GM21381 (cell line): Measurements from ENCODE around the gene KDM4C.

Source experiments
- ATAC-seq: cut with Tn5 transposase; IDR thresholded peaks from one replicate; pipeline ENCODE4 v1.9.1; 2021; ENCODE audit warnings: mild to moderate bottlenecking, moderate library complexity; ENCODE audit not compliant: unreplicated experiment

Gene KDM4C

GRCh38 chr9:7186175-7186574, 428.4 kb downstream of the KDM4C start:
- no peak for ATAC-seq

DNA sequence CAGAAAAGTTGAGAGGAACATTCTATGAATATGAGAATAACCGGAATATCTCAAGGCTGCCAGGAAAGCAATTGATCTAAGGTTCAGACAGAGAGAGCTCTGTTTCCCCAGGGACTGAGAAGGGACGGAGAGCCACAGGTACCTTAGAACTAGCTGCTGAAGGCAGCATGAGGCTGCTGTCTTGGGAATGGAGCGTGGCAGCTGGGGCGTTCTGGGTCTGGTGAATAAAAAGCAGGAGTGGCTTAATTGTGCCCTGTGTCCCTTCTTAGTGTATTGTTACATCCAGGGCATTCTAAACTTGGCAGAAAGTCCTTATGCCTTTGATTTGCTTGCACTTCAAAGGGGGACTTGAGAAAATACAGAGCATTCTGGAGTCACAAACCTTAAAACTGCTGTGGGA, 434.5 kb downstream of the KDM4C start:
- no peak for ATAC-seq

DNA sequence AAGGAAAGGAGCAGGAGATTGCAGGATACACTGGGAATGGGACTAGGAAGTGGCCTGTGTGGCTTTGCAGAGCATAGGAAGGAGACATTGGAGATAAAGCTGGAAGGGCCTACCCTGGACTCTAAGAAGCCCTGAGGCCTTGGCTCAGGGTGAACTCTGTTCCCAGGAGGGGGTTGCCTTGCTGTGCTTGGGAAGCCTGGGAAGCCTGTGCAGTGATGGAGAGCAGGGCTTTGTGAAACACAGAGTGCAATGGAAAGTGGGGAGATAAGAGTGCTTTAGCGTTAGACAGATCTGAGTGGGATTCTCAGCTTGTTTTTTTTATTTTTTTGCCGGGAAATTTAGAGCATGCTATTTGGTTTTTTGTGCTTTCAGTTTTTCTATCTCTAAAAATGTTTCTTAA, 437.8 kb downstream of the KDM4C start:
- no peak for ATAC-seq

- no peak for ATAC-seq
These were observed 438.7 kb downstream of the KDM4C start for GRCh38 chr9:7196467-7196866.

DNA sequence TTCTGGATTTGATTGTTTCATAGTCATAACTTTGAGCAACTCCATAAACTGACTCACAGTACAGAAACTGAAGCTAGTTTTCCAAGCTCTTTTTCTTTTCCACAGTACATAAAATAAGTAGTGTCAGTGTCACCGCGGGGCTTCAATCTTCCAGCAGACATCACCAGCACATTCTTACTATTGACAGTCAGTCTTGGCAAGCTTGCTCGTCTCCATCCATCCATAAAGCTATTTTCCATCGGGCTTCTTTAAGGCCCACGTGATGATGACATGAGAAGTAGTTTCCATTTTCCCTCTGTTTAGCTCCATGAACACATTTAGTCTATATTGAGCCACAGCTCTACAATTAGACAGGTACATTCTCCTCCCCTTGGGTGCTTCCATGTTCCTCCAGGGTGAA, 443.4 kb downstream of the KDM4C start:
- ATAC-seq, result no peak

- no peak for ATAC-seq
These were observed 448.0 kb downstream of the KDM4C start for GRCh38 chr9:7205806-7206205.

- ATAC-seq, result no peak
These were observed 448.5 kb downstream of the KDM4C start for GRCh38 chr9:7206221-7206758.

DNA sequence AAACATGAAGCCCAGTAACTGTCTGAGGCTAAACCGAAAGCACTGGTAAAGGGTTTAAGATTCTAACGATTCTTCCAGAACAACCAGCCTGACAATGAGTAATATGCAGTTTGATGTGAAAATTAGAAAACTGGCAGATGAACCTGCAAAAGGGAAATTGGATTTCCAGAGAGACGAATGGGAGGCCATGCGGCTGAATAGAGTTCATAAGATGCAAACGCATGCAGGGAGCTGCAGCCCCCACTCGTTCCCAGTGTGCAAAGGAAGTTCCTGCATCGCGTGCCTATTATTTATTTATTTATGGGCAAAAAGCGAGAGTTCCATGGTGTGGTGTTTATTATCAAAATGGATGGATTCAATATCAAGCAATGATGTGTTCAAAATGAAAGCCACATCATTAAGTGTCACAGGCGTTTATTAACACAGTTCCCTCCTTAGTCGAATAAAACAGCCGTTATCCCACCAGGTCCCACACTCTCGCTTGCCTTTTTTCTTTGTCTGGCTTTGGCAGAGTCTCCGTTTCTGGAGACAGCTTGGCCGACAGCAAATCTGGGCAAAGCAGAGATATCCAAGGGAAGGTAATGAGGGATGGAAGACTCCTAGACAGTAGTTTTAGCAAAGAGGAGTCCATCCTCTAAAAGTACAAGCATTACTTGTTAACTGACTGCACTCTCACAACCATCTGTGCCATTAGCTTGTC, 451.4 kb downstream of the KDM4C start:
- no peak for ATAC-seq

GRCh38 chr9:7209990-7210389, 452.2 kb downstream of the KDM4C start:
- no peak for ATAC-seq

DNA sequence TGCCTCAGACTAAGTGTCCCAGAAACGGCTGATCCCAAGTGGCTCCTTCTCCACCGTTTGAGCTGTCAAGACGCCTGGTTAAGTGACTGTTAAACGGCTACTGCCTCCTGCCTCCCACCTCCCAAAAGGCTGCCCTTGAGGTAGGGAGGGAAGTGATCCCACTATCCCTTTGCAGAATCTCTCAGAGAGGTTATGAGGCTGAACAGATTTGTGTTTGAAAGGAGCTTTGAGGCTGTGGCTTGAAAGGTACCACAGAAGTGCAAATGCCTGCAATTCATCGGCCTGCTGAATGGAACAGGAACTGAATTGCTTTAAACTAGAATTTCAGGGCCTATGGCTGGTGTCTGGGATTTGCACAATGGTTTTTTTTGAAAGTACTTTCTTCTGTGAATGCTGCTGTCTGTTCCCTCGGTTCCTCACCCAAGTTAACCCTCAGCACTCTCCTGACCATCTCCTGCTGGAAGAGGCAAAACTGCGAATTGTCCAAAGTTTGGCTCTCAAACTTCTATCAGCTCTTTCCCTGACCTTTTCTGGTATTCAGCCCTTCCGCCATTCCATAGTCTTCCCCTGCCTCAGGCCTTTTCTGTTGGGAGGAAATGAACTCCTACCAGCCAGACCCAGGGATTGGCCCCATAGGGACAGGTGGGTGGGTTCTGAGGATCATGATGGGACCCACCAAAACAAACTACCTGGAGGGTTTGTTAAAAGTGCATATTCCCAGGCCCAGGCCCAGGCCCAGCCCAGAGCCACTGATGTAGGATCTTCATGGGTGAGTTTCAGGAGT, 453.3 kb downstream of the KDM4C start:
- no peak for ATAC-seq

GRCh38 chr9:7211657-7212056, 453.9 kb downstream of the KDM4C start:
- ATAC-seq, result no peak

- ATAC-seq, result no peak
These were observed 454.3 kb downstream of the KDM4C start for GRCh38 chr9:7212101-7212500.

GRCh38 chr9:7216004-7216841, 458.4 kb downstream of the KDM4C start:
- no peak for ATAC-seq

DNA sequence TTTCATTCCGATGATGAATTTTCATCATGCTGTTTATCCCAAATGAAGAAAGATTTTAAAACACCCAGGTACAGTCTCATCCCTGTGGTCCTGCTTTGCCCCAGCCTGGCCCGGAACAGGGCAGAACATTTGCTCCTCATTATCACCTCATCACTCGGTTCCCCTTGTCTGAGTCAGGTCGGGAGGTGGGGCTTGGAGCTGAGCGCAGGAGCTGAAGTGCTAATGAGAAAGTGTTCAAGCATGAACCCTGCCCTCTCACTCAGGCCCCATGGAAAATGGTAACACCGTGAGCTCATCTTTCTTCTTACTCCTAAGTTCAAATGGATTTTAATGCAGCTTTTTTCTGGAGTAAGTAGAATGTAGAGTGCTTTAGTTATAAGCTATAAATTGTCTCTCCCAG, 466.2 kb downstream of the KDM4C start:
- ATAC-seq, result no peak
